Fibroblast of lung (primary cell): ENCODE measurements around the gene CTRB1.

Experiments used
- EZH2 ChIP-seq: IDR thresholded peaks from 2 replicates; pipeline ENCODE4 v1.5.1; 2012; ENCODE audit warnings: low read length, control low read depth, mild to moderate bottlenecking; ENCODE audit errors: missing control alignments
- TF ChIP-seq, protein P1 (sequence below), 2 donors: IDR thresholded peaks in 1 of 2; conservative IDR thresholded peaks in 1 of 2; 1 replicate in 1 of 2; 2 replicates in 1 of 2; pipeline ENCODE4 v1.5.1; 2011 to 2012; ENCODE audit warnings: low read length in 2 of 2, control low read depth in 1 of 2, inconsistent platforms in 1 of 2, low read depth in 1 of 2, mild to moderate bottlenecking in 1 of 2

DNA sequence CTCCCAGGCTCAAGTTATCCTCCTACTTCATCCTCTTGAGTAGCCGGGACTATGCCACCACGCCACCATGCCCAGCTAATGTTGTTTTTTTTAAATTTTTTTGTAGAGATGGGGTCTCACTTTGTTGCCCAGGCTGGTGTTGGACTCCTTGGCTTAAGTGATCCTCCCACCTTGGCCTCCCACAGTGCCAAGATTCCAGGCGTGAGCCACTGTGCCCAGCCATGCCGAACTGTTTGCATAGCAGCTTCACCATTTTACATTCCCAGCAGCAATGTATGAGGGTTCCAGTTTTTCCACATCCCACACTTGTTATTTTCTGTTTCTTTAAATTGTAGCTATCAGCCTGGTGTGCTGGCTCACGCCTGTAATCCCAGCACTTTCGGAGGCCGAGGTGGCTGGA, 2.2 kb upstream of the CTRB1 start:
- TF ChIP-seq, protein P1, sequence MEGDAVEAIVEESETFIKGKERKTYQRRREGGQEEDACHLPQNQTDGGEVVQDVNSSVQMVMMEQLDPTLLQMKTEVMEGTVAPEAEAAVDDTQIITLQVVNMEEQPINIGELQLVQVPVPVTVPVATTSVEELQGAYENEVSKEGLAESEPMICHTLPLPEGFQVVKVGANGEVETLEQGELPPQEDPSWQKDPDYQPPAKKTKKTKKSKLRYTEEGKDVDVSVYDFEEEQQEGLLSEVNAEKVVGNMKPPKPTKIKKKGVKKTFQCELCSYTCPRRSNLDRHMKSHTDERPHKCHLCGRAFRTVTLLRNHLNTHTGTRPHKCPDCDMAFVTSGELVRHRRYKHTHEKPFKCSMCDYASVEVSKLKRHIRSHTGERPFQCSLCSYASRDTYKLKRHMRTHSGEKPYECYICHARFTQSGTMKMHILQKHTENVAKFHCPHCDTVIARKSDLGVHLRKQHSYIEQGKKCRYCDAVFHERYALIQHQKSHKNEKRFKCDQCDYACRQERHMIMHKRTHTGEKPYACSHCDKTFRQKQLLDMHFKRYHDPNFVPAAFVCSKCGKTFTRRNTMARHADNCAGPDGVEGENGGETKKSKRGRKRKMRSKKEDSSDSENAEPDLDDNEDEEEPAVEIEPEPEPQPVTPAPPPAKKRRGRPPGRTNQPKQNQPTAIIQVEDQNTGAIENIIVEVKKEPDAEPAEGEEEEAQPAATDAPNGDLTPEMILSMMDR (conservative IDR thresholded peaks at IDR 0.05 in 1 of 2, IDR thresholded peaks at IDR 0.05 in 1 of 2; ENCODE audit: low read depth in 1 of 2, low read length in 2 of 2): no peak
- no peak for TF ChIP-seq EZH2
